ENCODE results near the gene PGGHG.
"Not testable (repeated sequence)": the region's sequence is repeated elsewhere in the genome, so short reads cannot be mapped to it uniquely, and the experiment has no call there.

Gene PGGHG

DNA sequence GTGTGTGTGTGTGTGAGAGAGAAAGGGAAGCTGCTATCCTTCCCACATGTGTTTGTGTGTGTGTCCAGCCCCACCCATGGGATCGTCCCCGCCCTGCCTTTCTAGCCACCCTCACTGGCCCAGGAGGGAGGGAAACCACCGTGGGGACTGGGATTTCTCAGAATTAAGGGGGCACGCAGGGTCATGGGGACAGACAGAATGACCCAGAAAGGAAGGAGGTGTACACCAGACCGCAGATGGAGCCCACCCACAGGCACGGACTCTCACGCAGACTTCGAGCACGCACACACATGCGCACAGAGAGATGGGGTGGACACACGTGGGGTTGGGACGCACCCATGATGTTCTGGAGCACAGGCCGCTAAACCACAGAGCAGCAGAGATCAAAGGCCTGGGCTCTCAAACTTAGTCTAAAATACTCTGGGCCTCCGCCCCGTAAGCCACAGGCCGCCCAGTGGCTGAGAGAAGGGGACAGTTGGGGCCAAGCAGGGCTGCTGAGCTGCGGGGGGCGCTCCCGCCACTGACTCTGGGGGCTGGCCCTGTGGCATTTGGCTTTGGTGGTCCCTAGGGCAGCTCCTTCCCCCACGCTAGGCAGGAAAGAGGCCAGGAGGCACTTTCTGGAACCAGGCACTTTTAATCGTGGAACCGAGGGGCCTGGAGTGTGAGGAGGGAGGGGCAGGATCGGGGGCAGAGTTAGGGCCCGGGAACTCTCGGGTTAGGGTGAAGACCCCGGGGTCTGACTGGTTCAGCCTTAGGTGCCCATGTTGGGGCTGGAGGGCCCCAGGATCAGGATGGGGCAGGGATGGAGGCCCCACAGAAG is 8.9 kb downstream of the PGGHG start:
- DNase-seq, result no peak

GRCh38 chr11:298406-299065 is 9.6 kb downstream of the PGGHG start:
- DNase-seq, result no peak

DNA sequence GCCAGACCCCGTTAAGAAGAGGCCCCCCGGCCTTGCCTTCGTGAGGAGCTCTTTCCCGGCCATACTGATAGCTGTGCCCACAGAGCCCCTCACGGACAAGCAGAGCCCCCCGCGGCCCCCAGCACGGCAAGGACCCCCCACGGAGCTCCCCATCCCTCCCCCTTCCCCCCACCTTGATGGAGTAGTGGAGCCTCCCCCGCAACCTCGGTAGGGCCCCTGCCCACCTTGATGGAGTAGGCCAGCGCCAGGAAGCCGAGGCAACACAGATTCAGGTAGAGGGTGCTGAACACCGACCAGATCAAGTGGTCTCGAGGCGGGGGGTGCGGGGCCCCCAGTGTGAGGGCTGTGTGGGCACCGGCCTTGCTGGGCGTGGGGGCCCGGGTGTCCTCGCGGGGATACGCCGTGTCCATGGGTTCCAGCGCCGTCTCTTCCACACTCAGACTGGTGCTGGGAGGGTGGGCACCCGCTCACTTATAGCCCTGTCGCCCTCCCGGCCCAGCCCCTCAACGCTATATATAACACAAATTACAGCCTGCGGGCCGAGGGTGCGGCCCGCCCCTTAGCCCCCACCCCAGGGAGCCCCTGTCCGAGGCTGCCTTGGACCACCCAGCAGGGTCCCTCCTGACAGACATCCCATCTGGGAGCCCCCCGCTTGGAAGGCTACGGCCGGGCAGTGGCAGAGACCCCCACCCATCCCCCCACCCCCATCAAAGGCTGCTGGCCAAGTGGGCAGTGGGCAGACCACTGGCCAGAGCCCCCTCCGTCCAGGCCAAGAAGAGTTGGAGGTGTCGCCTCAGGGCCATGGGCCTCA is 10.4 kb downstream of the PGGHG start, which contains the start of gene IFITM5:
Gene IFITM5 (minus strand): TSS at position 446 of the 811 bp plus-strand sequence. CDS start 36 bp downstream, at position 410.
- DNase-seq, result no peak

DNA sequence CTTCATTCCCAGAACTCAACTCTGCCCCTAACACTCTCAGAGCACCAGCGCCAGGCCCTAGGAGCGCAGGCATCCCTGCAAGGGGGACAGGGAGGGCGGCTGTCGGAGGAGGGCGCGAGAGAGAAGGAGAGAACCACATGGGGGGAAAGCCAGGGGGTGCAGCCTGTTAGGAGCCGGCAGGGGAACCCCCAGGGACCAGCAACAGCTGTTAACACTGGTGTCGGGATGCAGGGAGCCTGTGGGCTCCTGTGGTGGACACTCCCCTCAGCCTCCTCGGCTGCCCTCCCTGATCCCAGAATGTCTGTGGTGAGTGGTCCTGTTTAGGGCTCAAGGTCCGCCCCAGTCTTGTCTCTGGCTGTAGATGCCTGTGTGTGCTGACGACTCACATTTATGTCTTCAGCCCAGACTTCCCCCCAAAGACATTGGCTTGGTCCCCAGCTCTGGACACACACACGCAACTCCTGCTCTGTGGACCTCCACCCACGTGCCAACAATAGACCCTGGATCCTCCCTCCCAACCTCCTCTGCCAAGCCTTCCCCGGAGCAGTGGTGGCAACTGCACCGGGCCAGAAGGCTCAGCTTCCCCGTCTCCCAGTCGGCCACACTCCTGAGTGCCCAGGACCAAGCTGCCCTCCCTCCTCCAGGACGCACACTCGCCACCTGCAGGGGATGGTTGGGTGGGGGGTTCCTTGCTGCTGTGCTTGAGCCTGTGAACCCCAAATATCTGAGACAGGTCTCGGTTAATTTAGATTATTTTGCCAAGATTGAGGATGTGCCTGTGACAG is 11.2 kb downstream of the PGGHG start:
- peak in 2 of 6 experiments; percentile 25 to 32 for DNase-seq

- DNase-seq, result no peak
These were observed 14.4 kb downstream of the PGGHG start for GRCh38 chr11:303363-303762.

- DNase-seq, result no peak
These were observed 15.2 kb downstream of the PGGHG start for GRCh38 chr11:304061-304506.

- peak; percentile 49 to 77 (median 62) for DNase-seq
These were observed 16.3 kb downstream of the PGGHG start for GRCh38 chr11:304915-305843.

DNA sequence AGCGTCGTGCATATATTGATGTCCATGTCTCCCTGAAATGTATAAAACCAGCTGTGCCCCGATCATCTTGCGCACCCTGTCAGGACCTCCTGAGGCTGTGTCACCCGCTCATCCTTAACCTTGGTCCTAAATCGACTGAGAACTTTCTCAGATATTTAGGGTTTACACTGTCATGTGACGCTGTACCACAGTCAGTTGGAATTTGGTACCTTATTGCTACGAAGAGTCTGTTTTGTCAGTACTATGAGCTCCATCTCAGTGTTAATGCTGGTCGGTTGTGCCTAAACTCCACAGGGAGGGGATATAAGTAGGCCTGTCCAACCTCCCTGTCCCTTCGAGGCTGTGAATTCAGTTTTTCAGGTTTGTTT is 16.9 kb downstream of the PGGHG start:
- no peak for DNase-seq

GRCh38 chr11:306645-307371 is 17.9 kb downstream of the PGGHG start:
- no peak for DNase-seq

DNA sequence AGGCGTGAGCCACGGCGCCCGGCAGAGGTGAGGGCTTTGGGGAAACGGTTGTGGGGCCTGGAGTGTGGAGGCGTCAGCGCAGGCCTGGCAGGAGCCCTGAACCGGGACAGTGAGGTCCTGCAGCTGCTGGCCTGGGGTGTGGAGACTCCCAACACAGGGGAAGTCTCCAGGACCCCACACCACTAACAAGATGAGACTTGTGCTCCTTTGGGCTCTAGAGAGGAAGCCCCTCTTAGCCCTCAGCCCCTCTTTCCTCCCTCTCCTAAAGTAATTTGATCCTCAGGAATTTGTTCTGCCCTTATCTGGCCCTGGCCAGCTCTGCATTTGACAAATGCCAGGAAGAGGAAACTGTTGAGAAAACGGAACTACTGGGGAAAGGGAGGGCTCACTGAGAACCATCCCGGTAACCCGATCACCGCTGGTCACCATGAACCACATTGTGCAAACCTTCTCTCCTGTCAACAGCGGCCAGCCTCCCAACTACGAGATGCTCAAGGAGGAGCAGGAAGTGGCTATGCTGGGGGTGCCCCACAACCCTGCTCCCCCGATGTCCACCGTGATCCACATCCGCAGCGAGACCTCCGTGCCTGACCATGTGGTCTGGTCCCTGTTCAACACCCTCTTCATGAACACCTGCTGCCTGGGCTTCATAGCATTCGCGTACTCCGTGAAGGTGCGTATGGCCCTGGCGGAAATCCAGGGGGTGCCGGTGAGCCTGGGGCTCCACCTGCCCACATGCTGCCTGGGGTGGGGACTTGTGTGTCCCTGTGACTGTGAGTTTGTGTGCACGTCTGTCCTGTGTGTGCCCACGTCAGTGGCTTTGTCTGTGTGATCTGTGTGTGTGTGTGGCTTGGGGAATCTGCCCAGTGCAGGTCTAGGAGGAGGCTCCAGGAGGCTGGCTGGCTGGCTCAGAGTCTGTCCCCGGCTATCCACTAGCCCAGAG is 19.1 kb downstream of the PGGHG start, which contains the start of gene IFITM2:
Gene IFITM2 (plus strand): TSS at position 51 of the 943 bp plus-strand sequence. CDS start 377 bp downstream, at position 428.
- DNase-seq, result peak in 5 of 6 experiments; percentile 26 to 68 (median 64)

DNA sequence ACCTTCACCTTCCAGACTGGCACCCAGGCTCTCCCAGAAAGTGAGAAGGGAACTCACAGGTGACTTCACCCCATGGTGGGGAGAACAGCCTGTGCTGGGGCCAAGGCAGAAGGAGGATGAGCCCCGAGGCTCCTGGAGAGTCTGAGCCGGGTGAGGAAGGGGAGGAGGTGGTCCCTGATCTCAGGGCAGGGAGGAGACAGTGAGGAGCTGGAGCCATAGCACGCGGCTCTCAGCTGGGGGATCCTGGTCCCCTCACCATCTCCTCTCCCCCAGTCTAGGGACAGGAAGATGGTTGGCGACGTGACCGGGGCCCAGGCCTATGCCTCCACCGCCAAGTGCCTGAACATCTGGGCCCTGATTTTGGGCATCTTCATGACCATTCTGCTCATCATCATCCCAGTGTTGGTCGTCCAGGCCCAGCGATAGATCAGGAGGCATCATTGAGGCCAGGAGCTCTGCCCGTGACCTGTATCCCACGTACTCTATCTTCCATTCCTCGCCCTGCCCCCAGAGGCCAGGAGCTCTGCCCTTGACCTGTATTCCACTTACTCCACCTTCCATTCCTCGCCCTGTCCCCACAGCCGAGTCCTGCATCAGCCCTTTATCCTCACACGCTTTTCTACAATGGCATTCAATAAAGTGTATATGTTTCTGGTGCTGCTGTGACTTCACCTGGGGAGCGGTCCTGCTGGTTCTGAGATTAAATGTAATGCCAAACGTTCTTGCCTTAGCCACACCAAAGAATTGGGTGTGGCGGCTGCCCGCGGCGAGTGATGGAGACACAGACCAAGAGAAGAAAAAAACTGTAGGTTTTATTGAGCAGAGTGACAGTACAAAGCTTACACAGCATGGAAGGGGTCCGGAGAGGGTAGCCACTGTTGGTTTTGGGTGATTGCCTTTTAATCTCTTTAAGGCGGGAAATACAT is 20.1 kb downstream of the PGGHG start:
- DNase-seq, result peak in 2 of 6 experiments; percentile 29 to 31

- not testable (repeated sequence) for DNase-seq
These were observed 21.1 kb downstream of the PGGHG start for GRCh38 chr11:309979-310572.

- DNase-seq, result not testable (repeated sequence)
These were observed 22.3 kb downstream of the PGGHG start for GRCh38 chr11:311013-311748.

- no peak for DNase-seq
These were observed 23.3 kb downstream of the PGGHG start for GRCh38 chr11:312092-312816.

DNA sequence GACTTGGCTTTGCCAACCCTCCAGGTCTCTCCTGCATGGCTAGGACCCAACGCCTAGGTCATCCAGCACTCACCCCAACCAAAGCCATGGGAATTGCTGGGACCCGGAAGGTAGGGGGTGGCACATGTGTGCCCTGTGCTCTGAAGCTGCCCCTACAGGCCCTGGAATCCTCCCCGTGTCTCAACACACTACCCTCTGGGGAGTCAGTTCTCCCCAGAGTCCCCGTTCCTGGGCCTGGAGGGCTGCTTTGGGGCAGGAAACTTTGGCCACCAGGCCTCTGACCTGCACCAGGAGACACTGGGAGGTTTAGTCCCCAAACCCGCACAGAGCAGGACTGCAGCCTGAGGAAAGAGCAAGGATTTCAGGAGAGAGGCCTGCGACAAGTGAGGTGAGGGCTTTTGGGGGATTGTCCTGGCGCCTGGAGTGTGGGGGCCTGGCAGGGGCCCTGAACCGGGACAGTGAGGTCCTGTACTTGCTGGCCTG is 24.4 kb downstream of the PGGHG start:
- no peak for DNase-seq
